ENCODE results near the gene RPP40. TPM values are rescaled to one million over a fixed set of nuclear protein-coding genes. Genes with fewer than 3 reads are reported as not detected.

The RPP40 gene
- total RNA-seq, 1 donor from 2014 or later = 9.6 TPM

DNA sequence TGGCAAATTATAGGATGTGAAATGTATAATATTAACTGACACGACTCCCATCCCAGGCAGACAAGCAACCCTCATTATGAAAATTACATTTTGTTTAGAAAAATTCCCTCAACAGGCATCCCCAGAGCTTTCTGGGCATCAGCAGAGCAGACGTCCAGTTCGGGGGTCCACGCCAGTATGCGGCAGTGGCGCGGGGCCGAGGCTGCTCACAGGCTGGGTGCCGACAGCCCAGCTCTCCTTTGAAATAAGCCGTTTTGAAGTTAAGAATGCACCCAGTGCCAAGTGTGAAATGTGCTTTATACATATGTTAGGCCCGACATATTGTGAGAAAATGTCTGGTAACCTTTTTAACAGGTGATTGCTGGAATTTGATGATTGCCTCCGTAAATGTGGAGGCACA, 50.4 kb downstream of the RPP40 start:
- Mint-ChIP-seq H3K36me3 (ENCODE audit: low read depth, unreplicated experiment) (peaks cover 28% of the 10 kb centered on the region), H3K4me3 (ENCODE audit: unreplicated experiment) (no peak overlapping the region), H3K9me3 (ENCODE audit: unreplicated experiment) (no peaks in the 10 kb centered on the region), H3K27me3 (ENCODE audit: unreplicated experiment) (peaks cover 5% of the 10 kb centered on the region), H3K27ac (ENCODE audit: unreplicated experiment) (no peak overlapping the region), H3K4me1 (ENCODE audit: unreplicated experiment) (peaks cover 8% of the 10 kb centered on the region)
- no peak for TF ChIP-seq CTCF (IDR thresholded peaks at IDR 0.05; ENCODE audit: unreplicated experiment)
- no peak for DNase-seq (ENCODE audit: low spot score)

GRCh38 chr6:4950836-4951533, 52.9 kb downstream of the RPP40 start:
- DNase-seq (ENCODE audit: low spot score) = no peak
- H3K4me3 Mint-ChIP-seq (ENCODE audit: unreplicated experiment) = no peak overlapping the region
- no peak overlapping the region for H3K27ac Mint-ChIP-seq (ENCODE audit: unreplicated experiment)
- peaks cover 5% of the 10 kb centered on the region for H3K27me3 Mint-ChIP-seq (ENCODE audit: unreplicated experiment)
- peaks cover 34% of the 10 kb centered on the region for H3K36me3 Mint-ChIP-seq (ENCODE audit: low read depth, unreplicated experiment)
- H3K4me1 Mint-ChIP-seq (ENCODE audit: unreplicated experiment) = peaks cover 13% of the 10 kb centered on the region
- TF ChIP-seq CTCF (IDR thresholded peaks at IDR 0.05; ENCODE audit: unreplicated experiment) = no peak
- no peaks in the 10 kb centered on the region for H3K9me3 Mint-ChIP-seq (ENCODE audit: unreplicated experiment)

GRCh38 chr6:4950076-4950475, 53.8 kb downstream of the RPP40 start:
- Mint-ChIP-seq H3K4me3 (ENCODE audit: unreplicated experiment) (peak overlapping the region; percentile 15), H3K27ac (ENCODE audit: unreplicated experiment) (no peak overlapping the region), H3K4me1 (ENCODE audit: unreplicated experiment) (peaks cover 13% of the 10 kb centered on the region), H3K27me3 (ENCODE audit: unreplicated experiment) (peaks cover 10% of the 10 kb centered on the region), H3K9me3 (ENCODE audit: unreplicated experiment) (no peaks in the 10 kb centered on the region), H3K36me3 (ENCODE audit: low read depth, unreplicated experiment) (peaks cover 34% of the 10 kb centered on the region)
- TF ChIP-seq CTCF (IDR thresholded peaks at IDR 0.05; ENCODE audit: unreplicated experiment) = no peak
- no peak for DNase-seq (ENCODE audit: low spot score)

DNA sequence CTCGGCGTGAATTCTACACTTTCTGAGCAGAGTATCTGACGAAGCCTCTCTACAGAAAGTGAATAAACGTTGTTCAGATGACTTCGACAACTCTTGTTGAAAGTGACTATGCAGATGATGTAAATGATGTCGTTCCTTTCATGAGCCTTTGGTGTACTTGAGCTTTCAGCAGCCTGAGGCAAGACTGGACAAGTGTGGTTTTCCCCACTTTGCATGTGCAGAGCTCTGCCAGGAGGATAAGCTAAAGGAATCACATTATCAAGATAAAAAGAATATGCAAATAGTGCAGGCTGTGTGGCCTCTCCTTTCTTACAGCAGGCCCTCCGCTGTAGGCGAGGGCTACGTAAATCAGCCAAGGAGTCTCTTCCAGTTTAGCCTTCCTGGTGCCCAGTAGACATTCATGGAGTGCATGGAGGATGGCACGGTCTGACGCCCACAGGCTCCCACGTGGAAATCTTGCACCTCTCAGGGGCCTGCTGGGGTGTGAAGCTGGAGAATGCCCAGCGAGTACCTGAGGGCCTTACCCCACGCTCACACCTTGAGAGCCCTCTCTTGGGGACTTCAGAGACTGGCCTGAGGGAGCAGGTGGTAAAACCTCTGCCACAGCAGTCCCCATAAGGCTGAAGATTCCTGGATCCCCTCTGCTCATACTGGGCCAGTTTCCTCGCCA, 54.9 kb downstream of the RPP40 start:
- no peak for DNase-seq (ENCODE audit: low spot score)
- Mint-ChIP-seq H3K27ac (ENCODE audit: unreplicated experiment) (no peak overlapping the region), H3K4me3 (ENCODE audit: unreplicated experiment) (no peak overlapping the region), H3K27me3 (ENCODE audit: unreplicated experiment) (peaks cover 11% of the 10 kb centered on the region), H3K36me3 (ENCODE audit: low read depth, unreplicated experiment) (peaks cover 44% of the 10 kb centered on the region), H3K9me3 (ENCODE audit: unreplicated experiment) (no peaks in the 10 kb centered on the region), H3K4me1 (ENCODE audit: unreplicated experiment) (peaks cover 13% of the 10 kb centered on the region)
- no peak for TF ChIP-seq CTCF (IDR thresholded peaks at IDR 0.05; ENCODE audit: unreplicated experiment)

DNA sequence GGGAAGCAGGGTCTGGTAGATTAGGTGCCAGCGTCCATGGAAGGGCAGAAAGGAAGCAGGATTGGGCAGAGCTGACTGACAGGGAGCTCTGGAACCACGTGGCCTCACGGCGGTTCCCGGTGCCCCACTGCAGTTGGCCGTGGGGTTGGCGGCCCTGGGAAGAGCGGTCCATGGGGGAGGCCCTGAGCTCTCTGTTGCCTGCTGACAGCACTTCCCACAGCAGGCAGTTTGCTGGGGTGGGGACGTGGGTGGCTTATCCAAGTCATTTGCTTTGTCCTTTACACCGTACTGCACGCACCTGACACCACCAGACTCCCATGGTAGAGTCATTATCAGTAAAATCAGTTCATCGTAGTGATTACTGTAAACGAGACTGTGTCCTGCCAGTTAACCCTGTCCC, 56.1 kb downstream of the RPP40 start:
- H3K27ac Mint-ChIP-seq (ENCODE audit: unreplicated experiment) = no peak overlapping the region
- H3K4me1 Mint-ChIP-seq (ENCODE audit: unreplicated experiment) = peaks cover 13% of the 10 kb centered on the region
- no peak overlapping the region for H3K4me3 Mint-ChIP-seq (ENCODE audit: unreplicated experiment)
- peaks cover 11% of the 10 kb centered on the region for H3K27me3 Mint-ChIP-seq (ENCODE audit: unreplicated experiment)
- H3K9me3 Mint-ChIP-seq (ENCODE audit: unreplicated experiment) = no peaks in the 10 kb centered on the region
- no peak for DNase-seq (ENCODE audit: low spot score)
- peaks cover 41% of the 10 kb centered on the region for H3K36me3 Mint-ChIP-seq (ENCODE audit: low read depth, unreplicated experiment)
- no peak for TF ChIP-seq CTCF (IDR thresholded peaks at IDR 0.05; ENCODE audit: unreplicated experiment)
